Endodermal cell (in vitro differentiated cells): ENCODE results near the gene MED29. TPM values are rescaled to one million over a fixed set of nuclear protein-coding genes. Genes with fewer than 3 reads are reported as not detected.

Experiments used
- DNase-seq: peaks from one replicate; pipeline ENCODE4 v3.0.0-alpha.2; 2017
- H3K27ac ChIP-seq: 2 replicates; pipeline ENCODE4 v1.5.1; 2013; ENCODE audit warnings: mild to moderate bottlenecking, low read depth, low read length, moderate library complexity
- H3K27me3 ChIP-seq: 2 replicates; pipeline ENCODE4 v1.6.1; 2013; ENCODE audit warnings: mild to moderate bottlenecking, low read length, moderate library complexity; ENCODE audit not compliant: insufficient read depth, control insufficient read depth, poor library complexity, severe bottlenecking
- H3K36me3 ChIP-seq: 2 replicates; pipeline ENCODE4 v1.7.0; 2013; ENCODE audit warnings: mild to moderate bottlenecking, low read length, moderate library complexity; ENCODE audit not compliant: control insufficient read depth, insufficient read depth
- H3K4me1 ChIP-seq: one replicate; pipeline ENCODE4 v1.7.0; 2013; ENCODE audit warnings: low read length; ENCODE audit not compliant: control insufficient read depth, insufficient read depth
- H3K4me3 ChIP-seq: 2 replicates; pipeline ENCODE4 v1.5.1; 2013; ENCODE audit warnings: mild to moderate bottlenecking, low read length, moderate library complexity
- H3K9ac ChIP-seq: 2 replicates; pipeline ENCODE4 v1.6.1; 2013; ENCODE audit warnings: mild to moderate bottlenecking, low read length, moderate library complexity; ENCODE audit not compliant: poor library complexity, severe bottlenecking; ENCODE audit errors: extremely low read depth
- H3K9me3 ChIP-seq: 2 replicates; pipeline ENCODE4 v1.6.1; 2013; ENCODE audit warnings: mild to moderate bottlenecking, low read length, moderate library complexity; ENCODE audit not compliant: control insufficient read depth
- H3K27ac Mint-ChIP-seq: 2 replicates; pipeline ENCODE4 v1.8.0; 2020; ENCODE audit warnings: mixed read lengths
- H3K27me3 Mint-ChIP-seq: 2 replicates; pipeline ENCODE4 v1.8.0; 2021; ENCODE audit warnings: mild to moderate bottlenecking, mixed read lengths; ENCODE audit not compliant: insufficient read depth
- H3K36me3 Mint-ChIP-seq: 2 replicates; pipeline ENCODE4 v1.8.0; 2020; ENCODE audit warnings: low read depth, mixed read lengths
- H3K4me1 Mint-ChIP-seq: 2 replicates; pipeline ENCODE4 v1.8.0; 2020; ENCODE audit warnings: mixed read lengths
- H3K4me3 Mint-ChIP-seq: 2 replicates; pipeline ENCODE4 v1.8.0; 2020; ENCODE audit warnings: mild to moderate bottlenecking, moderate library complexity, mixed read lengths
- H3K9me3 Mint-ChIP-seq: 2 replicates; pipeline ENCODE4 v1.8.0; 2020; ENCODE audit warnings: mild to moderate bottlenecking, mixed read lengths
- WGBS, 2 experiments: methylation state at CpG; one replicate each; pipeline versions ENCODE4 v1.1.5 to v1.1.7; 2013; ENCODE audit warnings: missing lambda C conversion rate in 2 of 2, mixed read lengths in 1 of 2; ENCODE audit not compliant: insufficient coverage in 1 of 2, insufficient read length in 1 of 2; 5-methylcytosine and 5-hydroxymethylcytosine counted together
- total RNA-seq, 2 donors: library from RNA; stranded (reverse); fragmentation: NEBNext Ultra II Directional in 1 of 2; extraction: Animal tissue kit (Norgen Biotek cat#: 25700) in 1 of 2; gene quantifications; 2 replicates in 1 of 2; 3 replicates in 1 of 2; pipeline ENCODE4 v1.2.1, GENCODE V29; 2021
- TF ChIP-seq, protein P1 (sequence below): fragments of 200-600 bp; sonication (generic); conservative IDR thresholded peaks from 2 replicates; pipeline ENCODE4 v1.5.0; 2021; ENCODE audit warnings: antibody characterized with exemption, mild to moderate bottlenecking

MED29 gene
- total RNA-seq, 2 donors from 2014 or later: 32.6 to 38.9 TPM

DNA sequence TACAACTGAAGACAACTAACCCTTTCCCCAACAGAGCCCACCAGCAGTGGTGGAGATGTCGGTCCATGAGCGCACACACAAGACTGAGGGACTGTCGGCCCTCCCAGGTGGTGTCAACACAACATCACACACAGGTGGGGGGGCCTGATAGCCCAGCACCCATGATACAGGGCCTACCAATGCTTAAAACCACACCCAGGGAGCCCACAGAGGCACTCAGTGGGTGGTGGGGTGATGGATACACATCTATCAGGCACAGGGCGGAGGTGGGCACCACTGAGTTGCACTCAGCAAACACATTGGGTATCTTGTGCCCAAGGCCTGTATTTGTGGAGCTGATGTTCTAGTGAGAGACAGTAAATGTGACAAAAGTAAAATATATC is 8.5 kb downstream of the MED29 start:
- Histone ChIP-seq H3K27ac (no peak overlapping the region), H3K4me3 (no peak overlapping the region), H3K9me3 (no peaks in the 10 kb centered on the region), H3K36me3 (peaks cover 13% of the 10 kb centered on the region), H3K9ac (no peak overlapping the region), H3K4me1 (peaks cover 21% of the 10 kb centered on the region), H3K27me3 (no peaks in the 10 kb centered on the region)
- Mint-ChIP-seq H3K4me1 (peaks cover 39% of the 10 kb centered on the region), H3K36me3 (peaks cover 22% of the 10 kb centered on the region), H3K27me3 (no peaks in the 10 kb centered on the region), H3K27ac (peak overlapping the region; percentile 1), H3K9me3 (no peaks in the 10 kb centered on the region), H3K4me3 (no peak overlapping the region)
- TF ChIP-seq, protein P1, sequence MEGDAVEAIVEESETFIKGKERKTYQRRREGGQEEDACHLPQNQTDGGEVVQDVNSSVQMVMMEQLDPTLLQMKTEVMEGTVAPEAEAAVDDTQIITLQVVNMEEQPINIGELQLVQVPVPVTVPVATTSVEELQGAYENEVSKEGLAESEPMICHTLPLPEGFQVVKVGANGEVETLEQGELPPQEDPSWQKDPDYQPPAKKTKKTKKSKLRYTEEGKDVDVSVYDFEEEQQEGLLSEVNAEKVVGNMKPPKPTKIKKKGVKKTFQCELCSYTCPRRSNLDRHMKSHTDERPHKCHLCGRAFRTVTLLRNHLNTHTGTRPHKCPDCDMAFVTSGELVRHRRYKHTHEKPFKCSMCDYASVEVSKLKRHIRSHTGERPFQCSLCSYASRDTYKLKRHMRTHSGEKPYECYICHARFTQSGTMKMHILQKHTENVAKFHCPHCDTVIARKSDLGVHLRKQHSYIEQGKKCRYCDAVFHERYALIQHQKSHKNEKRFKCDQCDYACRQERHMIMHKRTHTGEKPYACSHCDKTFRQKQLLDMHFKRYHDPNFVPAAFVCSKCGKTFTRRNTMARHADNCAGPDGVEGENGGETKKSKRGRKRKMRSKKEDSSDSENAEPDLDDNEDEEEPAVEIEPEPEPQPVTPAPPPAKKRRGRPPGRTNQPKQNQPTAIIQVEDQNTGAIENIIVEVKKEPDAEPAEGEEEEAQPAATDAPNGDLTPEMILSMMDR: no peak
- 96 to 100% methylated on average over 1 to 4 of the region's 4 CpGs for WGBS, 2 experiments
- DNase-seq: no peak

DNA sequence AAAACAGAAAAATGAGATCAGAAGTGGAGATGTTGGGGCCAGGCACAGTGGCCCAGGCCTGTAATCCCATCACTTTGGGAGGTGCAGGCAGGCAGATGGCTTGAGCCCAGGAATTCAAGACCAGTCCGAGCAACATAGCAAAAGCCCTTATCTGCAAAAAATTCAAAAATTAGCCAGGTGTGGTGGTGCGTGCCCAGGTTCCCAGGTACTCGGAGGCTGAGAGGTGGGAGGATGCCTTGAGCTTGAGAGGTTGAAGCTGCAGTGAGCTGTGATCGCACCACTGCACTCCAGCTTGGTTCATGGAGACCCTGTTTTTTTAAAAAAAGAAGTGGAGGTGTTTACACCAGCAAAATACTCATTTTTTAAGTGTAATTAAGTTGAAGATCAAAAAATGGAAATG is 8.9 kb downstream of the MED29 start:
- H3K9ac ChIP-seq: no peak overlapping the region
- peaks cover 39% of the 10 kb centered on the region for H3K4me1 Mint-ChIP-seq
- no peak overlapping the region for H3K4me3 ChIP-seq
- no peak overlapping the region for H3K4me3 Mint-ChIP-seq
- no peaks in the 10 kb centered on the region for H3K27me3 Mint-ChIP-seq
- peaks cover 12% of the 10 kb centered on the region for H3K36me3 ChIP-seq
- 87 to 100% methylated on average over 3 to 4 of the region's 4 CpGs for whole genome bisulfite sequencing, 2 experiments
- no peaks in the 10 kb centered on the region for H3K27me3 ChIP-seq
- DNase-seq: no peak
- peak overlapping the region; percentile 1 for H3K27ac Mint-ChIP-seq
- TF ChIP-seq, protein P1: no peak
- no peaks in the 10 kb centered on the region for H3K9me3 ChIP-seq
- no peaks in the 10 kb centered on the region for H3K9me3 Mint-ChIP-seq
- H3K4me1 ChIP-seq: peaks cover 21% of the 10 kb centered on the region
- H3K27ac ChIP-seq: no peak overlapping the region
- H3K36me3 Mint-ChIP-seq: peaks cover 18% of the 10 kb centered on the region

DNA sequence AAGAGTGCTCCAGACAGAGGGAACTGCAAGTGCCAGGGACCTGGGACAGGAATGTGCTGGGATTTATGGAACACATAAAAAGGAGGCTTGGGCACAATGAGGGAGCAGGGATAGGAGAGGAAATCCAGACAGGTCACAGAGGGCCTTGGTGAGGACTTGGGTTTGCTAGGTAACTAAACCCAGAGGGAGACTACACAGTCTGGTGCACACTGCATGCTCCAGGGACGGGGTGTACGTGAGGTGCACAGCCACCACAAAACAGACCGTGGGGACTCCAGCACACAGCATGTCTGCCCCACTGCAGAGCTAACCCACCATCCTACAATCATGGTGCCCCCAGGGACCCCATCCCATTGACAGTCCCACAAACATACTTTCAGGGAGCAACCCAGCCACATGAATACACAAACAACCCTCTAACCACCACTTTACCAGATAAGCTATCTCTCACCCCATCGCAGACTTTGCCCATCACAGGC is 9.9 kb downstream of the MED29 start:
- H3K9me3 Mint-ChIP-seq: no peaks in the 10 kb centered on the region
- no peak for DNase-seq
- Histone ChIP-seq H3K4me3 (peak overlapping the region; percentile 15), H3K27ac (no peak overlapping the region), H3K4me1 (peaks cover 21% of the 10 kb centered on the region), H3K27me3 (no peaks in the 10 kb centered on the region), H3K9me3 (no peaks in the 10 kb centered on the region), H3K36me3 (peaks cover 3% of the 10 kb centered on the region), H3K9ac (no peak overlapping the region)
- TF ChIP-seq, protein P1: no peak
- peak overlapping the region; percentile 73 for H3K4me3 Mint-ChIP-seq
- H3K27me3 Mint-ChIP-seq: no peaks in the 10 kb centered on the region
- peaks cover 10% of the 10 kb centered on the region for H3K36me3 Mint-ChIP-seq
- H3K4me1 Mint-ChIP-seq: peaks cover 44% of the 10 kb centered on the region
- WGBS, 2 experiments: 80 to 86% methylated on average over 4 of the region's 4 CpGs
- peak overlapping the region; percentile 100 for H3K27ac Mint-ChIP-seq
